HepG2 (cell line): ENCODE results near the gene SMIM43. TPM values are rescaled to one million over a fixed set of nuclear protein-coding genes. Genes with fewer than 3 reads are reported as not detected.

Experiments
- ATAC-seq: fragments of 200-7000 bp; cut with Tn5 transposase; 3 replicates; pipeline ENCODE4 v1.9.1; 2020; ENCODE audit warnings: mild to moderate bottlenecking, moderate library complexity
- BruUV-seq: library from RNA; stranded (reverse); fragments of 400-500 nt; replicated peaks from 2 replicates; lab custom pipeline; 2021; lab: Mats Ljungman, UMichigan
- CTCF ChIA-PET: fragments of 300-600 bp; formaldehyde crosslinking; extraction: SDS; loops from one replicate; lab custom pipeline; 2021; ENCODE audit warnings: low total read pairs, inconsistent platforms, low intra/inter-chr PET ratio; lab: Yijun Ruan, JAX
- POLR2A ChIA-PET: fragments of 350-600 bp; sonication (Branson Sonifier 250); formaldehyde crosslinking; loops from one replicate; lab custom pipeline; 2020; ENCODE audit warnings: antibody characterized with exemption, inconsistent platforms; lab: Yijun Ruan, JAX
- DNase-seq: peaks from one replicate; pipeline ENCODE4 v3.0.0-alpha.2; 2015; ENCODE audit warnings: low spot score
- FAIRE-seq: peaks from 3 replicates; lab custom pipeline; 2011; peaks lifted over from hg19 to GRCh38; lab: Jason Lieb, UNC
- H2AFZ ChIP-seq: one replicate; pipeline ENCODE4 v1.6.1; 2011; ENCODE audit warnings: low read length, inconsistent platforms
- H3K27ac ChIP-seq: fragments of 300-600 bp; 3 replicates; pipeline ENCODE4 v1.8.0; 2011; ENCODE audit warnings: mixed run types, mild to moderate bottlenecking, mixed read lengths, low read length, inconsistent platforms; ENCODE audit not compliant: insufficient read depth; ENCODE audit errors: extremely low read length
- H3K27me3 ChIP-seq, 2 experiments: fragments of 200-600 bp in 1 of 2; 2 replicates in 1 of 2; 3 replicates in 1 of 2; pipeline versions ENCODE4 v1.6.0 to v1.8.0; 2011; ENCODE audit warnings: low read length in 2 of 2, mild to moderate bottlenecking in 2 of 2, moderate library complexity in 2 of 2, inconsistent platforms in 1 of 2; ENCODE audit not compliant: insufficient read depth in 2 of 2, control insufficient read depth in 1 of 2
- H3K36me3 ChIP-seq, 2 experiments: fragments of 200-600 bp in 1 of 2; replicated peaks in 1 of 2; 2 replicates in 1 of 2; 3 replicates in 1 of 2; pipeline versions ENCODE4 v1.5.1 to v1.8.0; 2011; ENCODE audit warnings: low read length in 2 of 2, inconsistent platforms in 1 of 2; ENCODE audit not compliant: insufficient read depth in 2 of 2, control insufficient read depth in 1 of 2
- H3K4me1 ChIP-seq: 2 replicates; pipeline ENCODE4 v1.5.1; 2012; ENCODE audit warnings: low read length, inconsistent platforms; ENCODE audit not compliant: insufficient read depth
- H3K4me2 ChIP-seq: 2 replicates; pipeline ENCODE4 v1.6.0; 2011; ENCODE audit warnings: low read depth, low read length, inconsistent platforms
- H3K4me3 ChIP-seq, 3 experiments: fragments of 200-600 bp in 1 of 3; sonication (generic), shearing (Covaris generic) in 1 of 3; replicated peaks in 1 of 3; 2 replicates each; pipeline ENCODE4 v1.5.1; 2011 to 2016; ENCODE audit warnings: low read length in 3 of 3, inconsistent platforms in 2 of 3, low read depth in 2 of 3, mild to moderate bottlenecking in 2 of 3, control low read depth in 1 of 3, mixed read lengths in 1 of 3; ENCODE audit not compliant: insufficient read depth in 1 of 3
- H3K79me2 ChIP-seq: one replicate; pipeline ENCODE4 v1.6.1; 2011; ENCODE audit warnings: low read length, inconsistent platforms; ENCODE audit not compliant: insufficient read depth
- H3K9ac ChIP-seq: 2 replicates; pipeline ENCODE4 v1.6.0; 2011; ENCODE audit warnings: mild to moderate bottlenecking, low read depth, low read length, inconsistent platforms; ENCODE audit not compliant: insufficient read depth
- H3K9me3 ChIP-seq: 2 replicates; pipeline ENCODE4 v1.5.1; 2012; ENCODE audit warnings: mild to moderate bottlenecking, low read length
- H4K20me1 ChIP-seq: 2 replicates; pipeline ENCODE4 v1.6.0; 2011; ENCODE audit warnings: inconsistent platforms, mild to moderate bottlenecking, low read length, moderate library complexity; ENCODE audit not compliant: insufficient read depth
- CEBPB ChIP-seq: IDR thresholded peaks from 2 replicates; pipeline ENCODE4 v1.6.1; 2011; ENCODE audit warnings: low read depth, low read length, improper control_type of control experiment, borderline replicate concordance
- HNRNPH1 ChIP-seq: fragments of 200-400 bp; formaldehyde crosslinking; optimal IDR thresholded peaks from 2 replicates; pipeline ENCODE3; 2017; ENCODE audit warnings: mild to moderate bottlenecking, low read depth, low read length
- ZNF496 ChIP-seq: sonication (generic); formaldehyde crosslinking; IDR thresholded peaks from 2 replicates; pipeline ENCODE4 v1.8.1; 2023; ENCODE audit warnings: mild to moderate bottlenecking, moderate library complexity, missing genetic modification reagents; ENCODE audit not compliant: insufficient replicate concordance
- ZNF766 ChIP-seq: sonication (generic); formaldehyde crosslinking; IDR thresholded peaks from 2 replicates; pipeline ENCODE4 v1.5.0; 2020; ENCODE audit warnings: missing genetic modification reagents, borderline replicate concordance
- ZNF891 ChIP-seq: sonication (generic); formaldehyde crosslinking; IDR thresholded peaks from 2 replicates; pipeline ENCODE4 v1.5.0; 2020; ENCODE audit warnings: mild to moderate bottlenecking, missing genetic modification reagents
- WGBS: methylation state at CpG from one replicate; pipeline ENCODE4 v1.1.6; 2017; ENCODE audit warnings: low lambda C conversion rate; 5-methylcytosine and 5-hydroxymethylcytosine counted together
- in situ Hi-C: cut with HindIII; loops from 2 replicates; pipeline ENCODE4 v1.10.0; 2017; ENCODE audit warnings: low pct_unique_long_range_greater_than_20kb; ENCODE audit not compliant: extremely low pct_ligation_motif_present
- intact Hi-C: fragments of 100-400 bp; cut with micrococcal nuclease; formaldehyde crosslinking; loops from one replicate; pipeline ENCODE4 v1.10.0; 2022; ENCODE audit not compliant: unreplicated experiment
- polyA plus RNA-seq, 8 experiments: library from polyadenylated mRNA; depleted of rRNA in 3 of 8; stranded (reverse) in 7 of 8; unstranded in 1 of 8; fragments of >200 nt; fragmentation: Illumina TruSeq in 4 of 8; extraction: Trizol in 4 of 8; gene quantifications; 2 replicates each; pipeline versions ENCODE4 v1.2.1 to v1.2.3, GENCODE V29; 2011 to 2016; ENCODE audit warnings: low read depth in 4 of 8, missing spikeins in 1 of 8, mixed read lengths in 1 of 8; ENCODE audit not compliant: insufficient read depth in 1 of 8
- total RNA-seq, 5 experiments: library from RNA; depleted of rRNA; stranded (reverse); fragments of >200 nt; fragmentation: Illumina TruSeq; extraction: Trizol; gene quantifications; 2 replicates each; pipeline ENCODE4 v1.2.3, GENCODE V29; 2016; ENCODE audit warnings: low read depth in 1 of 5
- TF ChIP-seq, protein P1 (sequence below): sonication (generic); formaldehyde crosslinking; IDR thresholded peaks from 2 replicates; pipeline ENCODE4 v1.4.0; 2020; ENCODE audit warnings: missing genetic modification reagents, borderline replicate concordance

SMIM43 gene
- total and polyA plus RNA-seq, 2 of the 13 experiments (the other 11 are each of a cell fraction or from before 2014, with no cell fraction given): not detected

DNA sequence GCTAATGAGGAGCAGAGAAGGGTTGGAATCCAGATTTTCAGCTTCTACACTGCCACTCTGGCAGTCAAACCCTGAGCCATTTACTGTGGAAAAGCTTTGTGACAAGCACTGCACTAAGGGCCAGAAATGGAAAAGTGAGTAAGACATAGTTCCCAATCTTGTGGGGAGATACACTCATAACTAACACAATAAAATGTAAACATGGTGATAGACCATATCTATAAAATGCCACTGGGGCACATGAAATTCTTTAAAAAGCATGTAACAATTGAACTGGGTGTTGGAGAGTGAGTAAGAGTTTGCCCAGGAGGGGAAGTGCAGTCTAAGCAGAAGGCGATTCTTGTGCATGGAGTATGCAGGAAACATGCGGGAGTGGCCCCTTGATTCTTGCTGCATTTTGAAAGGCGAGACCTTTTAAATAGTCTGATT is 36.2 kb downstream of the SMIM43 start (continued):
- TF ChIP-seq, protein P1, sequence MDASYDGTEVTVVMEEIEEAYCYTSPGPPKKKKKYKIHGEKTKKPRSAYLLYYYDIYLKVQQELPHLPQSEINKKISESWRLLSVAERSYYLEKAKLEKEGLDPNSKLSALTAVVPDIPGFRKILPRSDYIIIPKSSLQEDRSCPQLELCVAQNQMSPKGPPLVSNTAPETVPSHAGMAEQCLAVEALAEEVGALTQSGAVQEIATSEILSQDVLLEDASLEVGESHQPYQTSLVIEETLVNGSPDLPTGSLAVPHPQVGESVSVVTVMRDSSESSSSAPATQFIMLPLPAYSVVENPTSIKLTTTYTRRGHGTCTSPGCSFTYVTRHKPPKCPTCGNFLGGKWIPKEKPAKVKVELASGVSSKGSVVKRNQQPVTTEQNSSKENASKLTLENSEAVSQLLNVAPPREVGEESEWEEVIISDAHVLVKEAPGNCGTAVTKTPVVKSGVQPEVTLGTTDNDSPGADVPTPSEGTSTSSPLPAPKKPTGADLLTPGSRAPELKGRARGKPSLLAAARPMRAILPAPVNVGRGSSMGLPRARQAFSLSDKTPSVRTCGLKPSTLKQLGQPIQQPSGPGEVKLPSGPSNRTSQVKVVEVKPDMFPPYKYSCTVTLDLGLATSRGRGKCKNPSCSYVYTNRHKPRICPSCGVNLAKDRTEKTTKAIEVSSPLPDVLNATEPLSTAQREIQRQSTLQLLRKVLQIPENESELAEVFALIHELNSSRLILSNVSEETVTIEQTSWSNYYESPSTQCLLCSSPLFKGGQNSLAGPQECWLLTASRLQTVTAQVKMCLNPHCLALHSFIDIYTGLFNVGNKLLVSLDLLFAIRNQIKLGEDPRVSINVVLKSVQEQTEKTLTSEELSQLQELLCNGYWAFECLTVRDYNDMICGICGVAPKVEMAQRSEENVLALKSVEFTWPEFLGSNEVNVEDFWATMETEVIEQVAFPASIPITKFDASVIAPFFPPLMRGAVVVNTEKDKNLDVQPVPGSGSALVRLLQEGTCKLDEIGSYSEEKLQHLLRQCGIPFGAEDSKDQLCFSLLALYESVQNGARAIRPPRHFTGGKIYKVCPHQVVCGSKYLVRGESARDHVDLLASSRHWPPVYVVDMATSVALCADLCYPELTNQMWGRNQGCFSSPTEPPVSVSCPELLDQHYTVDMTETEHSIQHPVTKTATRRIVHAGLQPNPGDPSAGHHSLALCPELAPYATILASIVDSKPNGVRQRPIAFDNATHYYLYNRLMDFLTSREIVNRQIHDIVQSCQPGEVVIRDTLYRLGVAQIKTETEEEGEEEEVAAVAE (CRISPR knock-in tag): no peak
- TF ChIP-seq ZNF496 (CRISPR knock-in tag): no peak
- TF ChIP-seq HNRNPH1: no peak
- no peak for TF ChIP-seq ZNF891 (CRISPR knock-in tag)
- TF ChIP-seq, all 625 proteins: peak for 0

DNA sequence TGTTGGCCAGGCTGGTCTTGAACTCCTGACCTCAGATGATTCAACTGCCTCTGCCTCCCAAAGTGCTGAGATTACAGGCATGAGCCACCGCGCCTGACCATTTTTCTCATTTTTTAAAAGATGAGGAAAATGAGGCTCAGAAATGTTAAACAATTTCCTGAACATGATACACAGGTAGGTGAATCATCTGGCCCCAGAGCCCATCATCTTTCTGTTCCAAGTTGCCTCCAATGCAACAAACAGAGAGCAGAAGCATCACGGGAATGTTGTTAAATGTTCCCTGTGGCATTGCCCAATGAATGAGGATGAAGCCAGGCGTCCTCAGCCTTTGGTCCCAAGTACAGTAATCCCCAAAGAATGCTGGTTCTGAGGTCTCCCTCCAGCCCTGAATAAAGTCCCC is 36.9 kb downstream of the SMIM43 start:
- no peaks in the 10 kb centered on the region for H3K9me3 ChIP-seq
- H2AFZ ChIP-seq: no peak overlapping the region
- H3K36me3 ChIP-seq: no peaks in the 10 kb centered on the region
- intact Hi-C loops: loop anchor here (5.0 kb wide), 1 partner anchor 51 kb away; no protein-coding TSS in a partner anchor
- H3K4me2 ChIP-seq: no peak overlapping the region
- WGBS: 3% methylated on average over 4 of the region's 4 CpGs
- TF ChIP-seq ZNF766 (no peak), CEBPB (0 out of 2 replicates have a peak, but pooled peaks have one; percentile 5)
- TF ChIP-seq, all 625 proteins: peak for 1
- H3K9ac ChIP-seq: no peak overlapping the region
- no peak for FAIRE-seq
- H4K20me1 ChIP-seq: no peaks in the 10 kb centered on the region
- H3K79me2 ChIP-seq: no peaks in the 10 kb centered on the region
- no peaks in the 10 kb centered on the region for H3K4me1 ChIP-seq
- no TSS peak for BruUV-seq
- no peak overlapping the region for H3K4me3 ChIP-seq
- CTCF ChIA-PET: no interaction called here
- in situ Hi-C loops: loop anchor here (10.0 kb wide), 1 partner anchor 53 kb away; no protein-coding TSS in a partner anchor
- ATAC-seq: no peak
- POLR2A ChIA-PET: no interaction called here
- peak; percentile 7 for DNase-seq
- H3K27ac ChIP-seq: no peak overlapping the region
- H3K27me3 ChIP-seq: peaks cover 0 to 6% of the 10 kb centered on the region in 2 experiments; a peak in 2 of 5 replicates
